Smooth muscle cell of trachea (primary cell): Measurements from ENCODE around the gene RNF26. TPM values are rescaled to one million over a fixed set of nuclear protein-coding genes. Genes with fewer than 3 reads are reported as not detected.

Source experiments
- total RNA-seq: library from RNA; depleted of rRNA; stranded (reverse); fragments of >200 nt; gene quantifications from 2 replicates; pipeline ENCODE4 v1.2.1, GENCODE V29; 2014

The RNF26 gene
- 11.1 and 14.7 TPM in 2 replicates for total RNA-seq

DNA sequence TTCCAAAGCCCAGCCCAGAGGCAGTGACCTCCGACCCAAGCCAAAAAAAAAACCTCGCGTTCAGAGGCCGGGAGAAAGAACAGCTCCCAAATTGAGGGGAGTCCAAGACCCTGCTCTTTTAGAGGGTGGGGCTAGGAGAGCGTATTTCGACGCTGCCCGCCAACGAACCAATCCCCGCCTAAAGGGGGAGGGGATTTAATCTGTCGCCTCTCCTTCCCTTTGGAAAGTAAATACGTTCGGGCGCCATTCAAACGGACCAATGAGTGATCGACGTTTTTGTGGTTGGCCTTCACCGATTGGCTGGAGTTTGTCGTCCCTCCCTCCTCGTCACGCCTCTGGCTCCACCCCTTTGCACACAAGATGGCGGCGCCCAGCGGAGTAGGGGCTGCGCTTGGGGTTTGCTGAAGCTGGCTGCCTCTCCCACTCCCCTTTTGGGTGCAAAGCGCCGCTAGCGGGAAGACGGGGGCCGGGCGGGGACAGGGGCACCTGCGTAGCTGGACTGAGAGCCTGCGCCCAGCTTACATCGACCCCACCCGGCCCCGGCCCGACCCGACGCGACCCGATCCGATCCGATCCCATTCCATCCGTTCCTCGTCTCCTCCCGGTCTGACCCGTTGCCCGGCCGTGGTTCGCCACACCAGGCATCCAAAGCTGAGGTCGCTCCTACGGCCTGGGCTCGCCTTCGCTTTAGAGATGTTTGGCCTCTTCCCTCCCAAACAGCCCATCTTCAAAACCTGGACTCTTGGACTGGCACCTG lies at the start of gene RNF26:
TSS of gene RNF26 (plus strand) at position 354 of the 757 bp plus-strand sequence. CDS start 596 bp downstream, outside the sequence.

DNA sequence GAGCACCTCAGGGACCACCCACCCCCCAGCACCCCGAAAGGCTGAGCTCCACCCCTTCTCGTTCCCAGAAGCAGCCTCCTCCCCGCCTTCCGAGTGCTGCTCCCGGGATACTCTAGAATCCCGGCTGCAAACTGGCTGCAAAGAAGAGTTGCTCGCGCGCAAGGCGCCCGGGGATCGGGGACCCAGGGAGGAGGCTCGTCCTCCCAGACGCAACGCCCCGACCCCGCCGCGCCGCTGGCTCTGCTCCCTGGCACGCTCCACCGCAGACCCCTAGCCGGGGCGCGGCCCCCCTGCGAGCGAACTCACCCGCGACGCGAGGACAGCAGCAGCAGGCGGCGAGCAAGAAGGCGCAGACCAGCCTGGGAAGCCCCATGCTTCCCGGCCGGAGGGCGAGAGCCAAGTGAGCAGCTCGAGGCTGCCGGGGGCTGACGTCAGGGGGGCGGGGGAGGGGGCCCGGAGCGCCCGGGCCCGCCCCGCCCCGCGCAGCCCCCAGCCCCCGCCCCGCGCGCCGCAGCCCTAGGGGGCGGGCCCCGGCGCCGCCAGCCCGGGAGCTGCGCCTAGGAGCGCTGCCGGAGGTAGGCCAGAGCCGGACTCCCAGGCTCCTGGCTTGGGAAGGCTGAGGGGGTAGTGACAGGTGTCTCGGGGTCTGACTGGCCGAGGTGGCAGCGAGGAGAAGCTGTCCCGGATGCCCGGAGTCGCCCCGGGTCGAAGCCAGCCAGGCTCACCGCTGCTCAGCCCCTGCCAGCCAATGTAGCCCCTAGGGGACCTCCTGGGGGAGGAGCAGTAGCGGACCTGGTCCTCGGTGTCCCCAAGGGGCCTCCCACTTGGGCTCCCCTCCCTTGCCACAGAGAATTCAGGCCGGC lies 17.4 kb upstream of the RNF26 start, which contains the start of gene MCAM:
TSS of gene MCAM (minus strand) at position 402 of the 863 bp plus-strand sequence. CDS start at position 373, 29 bp downstream.

DNA sequence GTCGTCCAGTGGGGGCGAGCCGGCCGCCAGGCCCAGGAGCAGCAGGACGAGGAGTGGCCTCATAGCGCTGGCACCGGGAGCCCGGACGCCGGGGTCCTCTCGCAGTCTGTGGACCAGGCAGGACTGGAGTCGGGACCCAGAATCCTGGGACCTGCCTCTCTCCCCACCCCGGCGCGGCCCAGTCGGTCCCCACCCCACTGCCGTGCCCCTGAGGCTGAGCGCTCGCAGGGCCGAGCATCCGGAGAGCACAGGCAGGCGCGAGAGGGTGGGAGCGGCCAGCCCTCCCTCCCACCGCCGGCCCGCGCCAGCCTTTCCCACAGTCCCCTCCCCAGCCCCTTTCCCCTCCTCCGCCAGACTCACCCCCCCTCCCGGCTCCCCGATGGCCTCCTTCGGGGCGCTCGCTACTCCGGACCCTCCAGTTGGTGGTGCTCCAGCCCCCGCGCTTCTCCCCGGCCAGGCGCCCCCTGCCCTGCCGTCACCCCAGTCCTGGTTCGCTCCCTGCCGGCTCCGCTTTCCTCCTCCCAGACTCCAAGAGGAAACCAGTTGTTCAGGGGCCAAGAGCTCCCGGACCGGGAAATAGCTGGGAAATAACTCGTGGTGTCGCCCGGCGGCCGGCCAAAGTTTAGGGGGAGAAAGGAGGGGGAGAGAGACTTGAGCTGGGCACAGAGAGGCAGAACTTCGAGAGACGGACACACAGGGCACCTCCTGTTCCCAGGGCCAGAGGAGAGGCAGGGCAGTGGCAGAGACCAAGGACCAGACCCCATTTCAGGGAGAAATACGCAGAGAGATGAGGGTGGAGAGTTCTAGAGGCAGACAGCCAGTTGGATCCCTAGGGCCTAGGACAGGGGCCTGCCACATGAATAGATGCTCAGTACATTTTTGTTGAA lies 6.3 kb downstream of the RNF26 start, which contains the start of gene C1QTNF5:
TSS of gene C1QTNF5 (minus strand) at position 549 of the 887 bp plus-strand sequence. CDS start at position 63, 486 bp downstream.

DNA sequence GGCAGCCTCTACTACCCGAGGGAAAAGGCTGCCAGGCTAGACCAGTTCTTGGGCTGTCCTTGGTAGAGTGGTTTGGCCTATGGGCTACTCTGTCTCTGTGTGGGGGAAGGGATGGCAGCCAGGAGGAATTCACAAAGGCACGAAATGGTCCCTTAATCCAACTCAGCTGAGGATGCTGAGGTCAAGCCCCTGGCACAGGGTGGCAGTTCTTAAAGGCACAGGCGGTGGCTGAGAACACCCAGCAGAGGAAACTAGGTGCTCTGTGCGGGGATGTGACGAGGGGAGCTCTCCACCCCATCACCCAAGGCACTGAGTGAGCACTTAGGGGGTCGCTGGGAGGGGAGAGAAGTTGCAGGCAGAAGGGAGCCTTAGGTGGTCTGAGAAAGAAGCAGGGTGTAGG lies 12.3 kb downstream of the RNF26 start, which contains the start of gene MFRP:
TSS of gene MFRP (minus strand) at position 101 of the 400 bp plus-strand sequence. CDS start 192 bp downstream, outside the sequence.

DNA sequence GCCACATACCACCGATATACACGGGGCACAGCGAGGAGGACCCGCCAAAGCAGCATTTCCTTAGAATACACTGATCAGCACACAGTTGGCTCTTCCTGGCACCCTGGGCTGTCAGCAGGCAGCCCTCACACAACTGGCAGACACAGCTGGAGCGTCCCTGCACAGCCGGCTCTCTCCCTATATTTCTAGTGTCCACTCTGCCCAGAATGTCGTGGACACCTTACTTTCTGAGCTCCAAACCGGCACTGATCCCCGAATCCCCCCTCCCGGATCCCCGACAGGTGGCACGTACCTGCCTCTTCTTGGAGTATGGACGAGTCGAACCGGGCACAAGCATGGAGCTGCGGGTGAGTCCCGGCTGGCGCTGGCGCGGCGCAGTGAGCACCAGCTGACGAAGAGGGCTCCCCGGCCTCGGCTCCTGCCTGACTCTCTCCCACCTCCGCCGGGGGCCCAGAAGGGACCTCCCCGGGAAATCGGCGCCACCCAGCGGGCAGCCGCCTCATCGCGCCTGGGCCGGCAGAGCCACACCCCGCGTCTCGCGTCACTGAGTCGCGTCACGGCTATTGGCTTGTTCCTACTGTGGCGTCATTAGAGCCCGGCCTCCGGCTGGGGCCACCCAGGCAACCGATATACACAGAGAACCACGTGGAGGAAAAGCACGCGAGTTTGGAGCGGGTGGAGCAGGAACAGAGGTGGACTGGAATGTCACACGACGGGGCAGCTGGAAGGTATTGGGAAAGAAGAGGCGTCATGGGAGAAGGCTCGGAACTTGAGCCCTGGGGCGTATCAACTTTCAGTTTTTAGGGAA lies 47.1 kb downstream of the RNF26 start, which contains the start of gene USP2:
TSS of gene USP2 (minus strand) at position 510 of the 808 bp plus-strand sequence. CDS start 8,210 bp downstream, outside the sequence.

Other genes with a start within 250 kb of the RNF26 start
- gene HMBS, start 249.6 kb upstream of the RNF26 start, total RNA-seq = 8.9 and 10.3 TPM in 2 replicates
- gene DPAGT1, start 232.7 kb upstream of the RNF26 start, total RNA-seq = 19.3 and 23.3 TPM in 2 replicates
- 1.9 and 4.0 TPM in 2 replicates for gene C2CD2L, start 227.2 kb upstream of the RNF26 start, total RNA-seq
- 14.4 and 18.5 TPM in 2 replicates for gene HINFP, start 212.9 kb upstream of the RNF26 start, total RNA-seq
- under 0.01 and 0.17 TPM in 2 replicates for gene ABCG4, start 185.5 kb upstream of the RNF26 start, total RNA-seq
- gene NLRX1, start 165.8 kb upstream of the RNF26 start, total RNA-seq = 20.8 and 29.9 TPM in 2 replicates
- not detected in 2 replicates for gene NHERF4, start 149.1 kb upstream of the RNF26 start, total RNA-seq
- gene CBL, start 128.2 kb upstream of the RNF26 start, total RNA-seq = 9.6 and 11.5 TPM in 2 replicates
- 2.3 and 9.7 TPM in 2 replicates for gene MCAM, start 17.4 kb upstream of the RNF26 start, total RNA-seq
- gene C1QTNF5, start 6.4 kb downstream of the RNF26 start, total RNA-seq = 12.1 and 29.8 TPM in 2 replicates
- under 0.01 TPM in 2 replicates for gene MFRP, start 12.2 kb downstream of the RNF26 start, total RNA-seq
- 0.29 and 0.83 TPM in 2 replicates for gene USP2, start 47.2 kb downstream of the RNF26 start, total RNA-seq
- 52.1 and 286 TPM in 2 replicates for gene THY1, start 88.6 kb downstream of the RNF26 start, total RNA-seq